Measurements from ENCODE around the gene VAV3.

VAV3 gene

GRCh38 chr1:107545056-107545577 lies 419.9 kb downstream of the VAV3 start:
- H3K27me3 ChIP-seq (ENCODE audit: insufficient read depth, poor library complexity, severe bottlenecking): no peaks in the 10 kb centered on the region
- TF ChIP-seq CTCF (IDR thresholded peaks at IDR 0.05; ENCODE audit: insufficient read depth, low read length) (no peak), REST (IDR thresholded peaks at IDR 0.05; ENCODE audit: insufficient replicate concordance, low read depth) (no peak), GABPA (IDR thresholded peaks at IDR 0.05; ENCODE audit: low read depth) (no peak), POLR2AphosphoS5 (IDR thresholded peaks at IDR 0.05; ENCODE audit: low read depth) (no peak), SPI1 (IDR thresholded peaks at IDR 0.05; ENCODE audit: borderline replicate concordance, low read depth) (no peak)
- H3K4me3 ChIP-seq (replicated peaks; ENCODE audit: insufficient read depth, low read length): no peak overlapping the region
- DNase-seq (ENCODE audit: low read depth in 1 of 2, low spot score in 1 of 2): no peak
- H3K27ac ChIP-seq (replicated peaks): no peak overlapping the region

GRCh38 chr1:107544285-107544684 lies 420.7 kb downstream of the VAV3 start:
- Histone ChIP-seq H3K27me3 (ENCODE audit: insufficient read depth, poor library complexity, severe bottlenecking) (no peaks in the 10 kb centered on the region), H3K27ac (replicated peaks) (no peak overlapping the region), H3K4me3 (replicated peaks; ENCODE audit: insufficient read depth, low read length) (no peak overlapping the region)
- no peak for TF ChIP-seq REST (IDR thresholded peaks at IDR 0.05; ENCODE audit: insufficient replicate concordance, low read depth)
- no peak for TF ChIP-seq CTCF (IDR thresholded peaks at IDR 0.05; ENCODE audit: insufficient read depth, low read length)
- TF ChIP-seq POLR2AphosphoS5 (IDR thresholded peaks at IDR 0.05; ENCODE audit: low read depth): no peak
- no peak for TF ChIP-seq SPI1 (IDR thresholded peaks at IDR 0.05; ENCODE audit: borderline replicate concordance, low read depth)
- no peak for TF ChIP-seq GABPA (IDR thresholded peaks at IDR 0.05; ENCODE audit: low read depth)
- DNase-seq (ENCODE audit: low read depth in 1 of 2, low spot score in 1 of 2): no peak

GRCh38 chr1:107541412-107541811 lies 423.6 kb downstream of the VAV3 start:
- H3K27ac ChIP-seq (replicated peaks): no peak overlapping the region

More at GRCh38 chr1:107541412-107541811, 423.6 kb downstream of the VAV3 start:
- TF ChIP-seq CTCF (IDR thresholded peaks at IDR 0.05; ENCODE audit: insufficient read depth, low read length) (no peak), POLR2AphosphoS5 (IDR thresholded peaks at IDR 0.05; ENCODE audit: low read depth) (no peak), GABPA (IDR thresholded peaks at IDR 0.05; ENCODE audit: low read depth) (no peak), SPI1 (IDR thresholded peaks at IDR 0.05; ENCODE audit: borderline replicate concordance, low read depth) (no peak), REST (IDR thresholded peaks at IDR 0.05; ENCODE audit: insufficient replicate concordance, low read depth) (no peak)
- DNase-seq (ENCODE audit: low read depth in 1 of 2, low spot score in 1 of 2): no peak
- Histone ChIP-seq H3K4me3 (replicated peaks; ENCODE audit: insufficient read depth, low read length) (no peak overlapping the region), H3K27me3 (ENCODE audit: insufficient read depth, poor library complexity, severe bottlenecking) (no peaks in the 10 kb centered on the region)
